Activated CD4-positive, alpha-beta T cell treated with anti-CD3 and anti-CD28 coated beads for 4 hours (primary cell): ENCODE data around the gene CXCL3.

Source experiments
- DNase-seq, 2 donors: peaks; one replicate each; pipeline ENCODE4 v3.0.0-alpha.2; 2020

The CXCL3 gene

GRCh38 chr4:74055096-74055495 is 16.6 kb upstream of the CXCL3 start:
- DNase-seq, result no peak

GRCh38 chr4:74054483-74055047 is 16.1 kb upstream of the CXCL3 start:
- no peak for DNase-seq

- no peak for DNase-seq
Observed at GRCh38 chr4:74047152-74047551, 8.7 kb upstream of the CXCL3 start.

GRCh38 chr4:74045772-74046171 is 7.3 kb upstream of the CXCL3 start:
- DNase-seq, result no peak

- DNase-seq, result no peak
Observed at GRCh38 chr4:74045247-74045646, 6.8 kb upstream of the CXCL3 start.

GRCh38 chr4:74044677-74045076 is 6.2 kb upstream of the CXCL3 start:
- no peak for DNase-seq

GRCh38 chr4:74042681-74043080 is 4.2 kb upstream of the CXCL3 start:
- no peak for DNase-seq

GRCh38 chr4:74041418-74041817 is 2.9 kb upstream of the CXCL3 start:
- no peak for DNase-seq

GRCh38 chr4:74039315-74039763 is 850 bp upstream of the CXCL3 start:
- no peak for DNase-seq

- no peak for DNase-seq
Observed at GRCh38 chr4:74038086-74038424, 434 bp downstream of the CXCL3 start.

GRCh38 chr4:74037076-74037955 is 1.2 kb downstream of the CXCL3 start:
- DNase-seq, result no peak

GRCh38 chr4:74033739-74034138 is 4.8 kb downstream of the CXCL3 start:
- no peak for DNase-seq

GRCh38 chr4:74032064-74032463 is 6.4 kb downstream of the CXCL3 start:
- no peak for DNase-seq

GRCh38 chr4:74031576-74031975 is 6.9 kb downstream of the CXCL3 start:
- DNase-seq, result no peak

- no peak for DNase-seq
Observed at GRCh38 chr4:74030285-74030684, 8.2 kb downstream of the CXCL3 start.

- no peak for DNase-seq
Observed at GRCh38 chr4:74028504-74028903, 10.0 kb downstream of the CXCL3 start.

GRCh38 chr4:74023709-74024108 is 14.8 kb downstream of the CXCL3 start:
- DNase-seq, result no peak

- no peak for DNase-seq
Observed at GRCh38 chr4:74021601-74022000, 16.9 kb downstream of the CXCL3 start.

GRCh38 chr4:74018771-74019170 is 19.7 kb downstream of the CXCL3 start:
- DNase-seq, result no peak

GRCh38 chr4:74018116-74018515 is 20.4 kb downstream of the CXCL3 start:
- DNase-seq, result no peak

GRCh38 chr4:74016068-74016467 is 22.4 kb downstream of the CXCL3 start:
- DNase-seq, result no peak

- DNase-seq, result no peak
Observed at GRCh38 chr4:74015126-74015780, 23.2 kb downstream of the CXCL3 start.

- no peak for DNase-seq
Observed at GRCh38 chr4:74014332-74014731, 24.2 kb downstream of the CXCL3 start.

GRCh38 chr4:74013264-74013663 is 25.2 kb downstream of the CXCL3 start:
- DNase-seq, result no peak
